SK-N-SH (cell line): ENCODE measurements around the gene ZG16B. TPM values are rescaled to one million over a fixed set of nuclear protein-coding genes. Genes with fewer than 3 reads are reported as not detected.

Source experiments
- CTCF ChIA-PET: fragments of 300-600, 350-600 bp; formaldehyde crosslinking; extraction: SDS; loops from one replicate; lab custom pipeline; 2021; lab: Yijun Ruan, JAX
- POLR2A ChIA-PET: fragments of 350-600 bp; sonication (Branson Sonifier 250); formaldehyde crosslinking; extraction: SDS; loops from one replicate; lab custom pipeline; 2020; ENCODE audit warnings: antibody characterized with exemption, inconsistent platforms; lab: Yijun Ruan, JAX
- DNase-seq: peaks from one replicate; pipeline ENCODE4 v3.0.0; 2012
- H2AFZ ChIP-seq: fragments of 200-600 bp; sonication (generic); 2 replicates; pipeline ENCODE4 v1.8.1; 2016; ENCODE audit warnings: antibody characterized with exemption, mild to moderate bottlenecking, low read depth
- H3F3A ChIP-seq: fragments of 200-600 bp; sonication (generic); replicated peaks from 2 replicates; pipeline ENCODE3; 2016; ENCODE audit warnings: antibody characterized with exemption, mild to moderate bottlenecking; ENCODE audit not compliant: insufficient read depth
- H3K27ac ChIP-seq, 2 experiments: fragments of 200-500 bp in 1 of 2; fragments of 200-600 bp in 1 of 2; sonication (Bioruptor generic) in 1 of 2; sonication (generic), shearing (Covaris generic) in 1 of 2; 2 replicates each; pipeline versions ENCODE4 v1.5.1 to v1.6.1; 2014 to 2016; ENCODE audit warnings: low read depth in 2 of 2, inconsistent platforms in 1 of 2, low read length in 1 of 2, mild to moderate bottlenecking in 1 of 2, mixed read lengths in 1 of 2
- H3K27me3 ChIP-seq: fragments of 200-600 bp; sonication (generic), shearing (Covaris generic); 2 replicates; pipeline ENCODE4 v1.6.1; 2016; ENCODE audit warnings: mixed run types; ENCODE audit not compliant: insufficient read depth
- H3K36me3 ChIP-seq, 2 experiments: fragments of 200-500 bp in 1 of 2; fragments of 200-600 bp in 1 of 2; sonication (Bioruptor generic) in 1 of 2; sonication (generic) in 1 of 2; replicated peaks in 1 of 2; 2 replicates each; pipeline versions ENCODE3 to v1.5.1; 2014 to 2016; ENCODE audit warnings: low read length in 1 of 2, mild to moderate bottlenecking in 1 of 2; ENCODE audit not compliant: insufficient read depth in 2 of 2, control insufficient read depth in 1 of 2
- H3K4me1 ChIP-seq, 2 experiments: fragments of 200-500 bp in 1 of 2; fragments of 200-600 bp in 1 of 2; sonication (Bioruptor generic) in 1 of 2; sonication (generic), shearing (Covaris generic) in 1 of 2; 2 replicates each; pipeline versions ENCODE4 v1.5.1 to v1.6.1; 2014 to 2016; ENCODE audit warnings: low read depth in 1 of 2, low read length in 1 of 2, mixed run types in 1 of 2; ENCODE audit not compliant: insufficient read depth in 2 of 2, control insufficient read depth in 1 of 2
- H3K4me2 ChIP-seq: fragments of 200-600 bp; sonication (generic), shearing (Covaris generic); 2 replicates; pipeline ENCODE4 v1.6.1; 2017; ENCODE audit warnings: mixed run types
- H3K4me3 ChIP-seq, 2 experiments: fragments of 200-500 bp in 1 of 2; fragments of 200-600 bp in 1 of 2; sonication (Bioruptor generic) in 1 of 2; sonication (generic), shearing (Covaris generic) in 1 of 2; 2 replicates each; pipeline versions ENCODE4 v1.5.1 to v1.8.1; 2014 to 2016; ENCODE audit warnings: low read depth in 2 of 2, inconsistent platforms in 1 of 2, low read length in 1 of 2, mild to moderate bottlenecking in 1 of 2, mixed read lengths in 1 of 2, moderate library complexity in 1 of 2
- H3K79me2 ChIP-seq: fragments of 200-600 bp; sonication (generic); 2 replicates; pipeline ENCODE4 v1.8.1; 2017; ENCODE audit warnings: mild to moderate bottlenecking; ENCODE audit not compliant: insufficient read depth
- H3K9ac ChIP-seq: fragments of 200-600 bp; sonication (generic); 2 replicates; pipeline ENCODE4 v1.6.1; 2017; ENCODE audit warnings: mixed run types
- H3K9me2 ChIP-seq: fragments of 200-600 bp; sonication (generic); 2 replicates; pipeline ENCODE4 v1.6.1; 2017; ENCODE audit warnings: mixed run types
- H3K9me3 ChIP-seq: fragments of 200-600 bp; sonication (generic); 2 replicates; pipeline ENCODE4 v1.6.1; 2017; ENCODE audit warnings: mixed run types, mild to moderate bottlenecking, moderate library complexity
- H4K20me1 ChIP-seq: fragments of 200-600 bp; sonication (generic); 2 replicates; pipeline ENCODE4 v1.6.1; 2017; ENCODE audit warnings: mild to moderate bottlenecking, mixed run types; ENCODE audit not compliant: insufficient read depth
- EP300 ChIP-seq, 2 experiments: IDR thresholded peaks; 2 replicates each; pipeline versions ENCODE4 v1.4.0 to v1.6.1; 2012; ENCODE audit warnings: borderline replicate concordance in 1 of 2, low read depth in 1 of 2, low read length in 1 of 2
- EZH2phosphoT487 ChIP-seq: fragments of 200-600 bp; sonication (generic); IDR thresholded peaks from 2 replicates; pipeline ENCODE4 v1.6.1; 2017; ENCODE audit warnings: low read depth, mixed run types, mild to moderate bottlenecking, antibody characterized with exemption, moderate library complexity, borderline replicate concordance
- FOSL2 ChIP-seq: IDR thresholded peaks from 2 replicates; pipeline ENCODE4 v1.4.0; 2012; ENCODE audit warnings: low read depth, mild to moderate bottlenecking, moderate library complexity, borderline replicate concordance
- GATA2 ChIP-seq: sonication (generic); formaldehyde crosslinking; IDR thresholded peaks from 2 replicates; pipeline ENCODE4 v1.5.0; 2020; ENCODE audit warnings: mild to moderate bottlenecking, missing genetic modification reagents
- JUND ChIP-seq: IDR thresholded peaks from 2 replicates; pipeline ENCODE4 v1.4.0; 2012
- MEF2A ChIP-seq: IDR thresholded peaks from 2 replicates; pipeline ENCODE4 v1.4.0; 2012; ENCODE audit warnings: low read depth, borderline replicate concordance
- NFIC ChIP-seq: IDR thresholded peaks from 2 replicates; pipeline ENCODE4 v1.4.0; 2012; ENCODE audit warnings: borderline replicate concordance
- NRF1 ChIP-seq: IDR thresholded peaks from 2 replicates; pipeline ENCODE4 v1.6.1; 2012; ENCODE audit warnings: low read depth, mild to moderate bottlenecking, low read length
- POLR2AphosphoS5 ChIP-seq: IDR thresholded peaks from 2 replicates; pipeline ENCODE4 v1.6.1; 2012; ENCODE audit warnings: low read depth, low read length
- RCOR1 ChIP-seq: fragments of 150-350 bp; IDR thresholded peaks from 2 replicates; pipeline ENCODE4 v1.6.1; 2017; ENCODE audit warnings: antibody characterized with exemption, low read length
- RFX5 ChIP-seq: IDR thresholded peaks from 2 replicates; pipeline ENCODE4 v1.6.1; 2012; ENCODE audit warnings: mild to moderate bottlenecking, improper control_type of control experiment, low read length
- SMC3 ChIP-seq: IDR thresholded peaks from 2 replicates; pipeline ENCODE4 v1.6.1; 2012; ENCODE audit warnings: low read depth, low read length, improper control_type of control experiment
- WGBS: methylation state at CpG from one replicate; pipeline ENCODE4 v1.1.6; 2017; ENCODE audit warnings: low lambda C conversion rate; 5-methylcytosine and 5-hydroxymethylcytosine counted together
- polyA plus RNA-seq, 3 experiments: library from polyadenylated mRNA; depleted of rRNA; stranded (reverse); fragments of >200 nt; gene quantifications; 2 replicates each; pipeline ENCODE4 v1.2.3, GENCODE V29; 2012
- TF ChIP-seq, protein P1 (sequence below): fragments of 200-600 bp; sonication (generic); IDR thresholded peaks from 2 replicates; pipeline ENCODE4 v1.6.1; 2017; ENCODE audit warnings: antibody characterized with exemption, mild to moderate bottlenecking, moderate library complexity
- TF ChIP-seq, protein P2 (sequence below): IDR thresholded peaks from 2 replicates; pipeline ENCODE4 v1.6.1; 2012; ENCODE audit warnings: mild to moderate bottlenecking, low read depth, low read length, moderate library complexity
- TF ChIP-seq, protein P3 (sequence below): IDR thresholded peaks from 2 replicates; pipeline ENCODE4; 2012
- TF ChIP-seq, protein P4 (sequence below): IDR thresholded peaks from 2 replicates; pipeline ENCODE4 v1.4.0; 2012; ENCODE audit warnings: low read depth, borderline replicate concordance

Gene ZG16B
- polyA plus RNA-seq, 1 of the 3 experiments (the other 2 are of a cell fraction): 0.26 TPM

DNA sequence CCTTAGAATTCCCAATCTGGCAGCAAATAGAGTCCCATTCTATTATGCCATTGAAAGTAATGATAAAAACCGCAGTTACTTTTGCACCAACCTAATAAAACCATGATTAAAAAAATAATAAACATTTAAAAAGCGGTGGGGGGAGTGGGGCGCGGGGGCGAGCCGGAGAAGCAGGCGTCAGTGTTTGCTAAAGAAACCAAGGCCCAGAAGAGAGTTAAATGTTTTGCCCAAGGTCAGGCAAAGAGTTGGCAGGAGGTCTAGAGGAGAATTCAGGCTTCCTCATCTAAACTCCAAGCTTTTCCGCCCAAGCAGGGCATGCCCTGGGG, 37.5 kb downstream of the ZG16B start:
- Histone ChIP-seq H3K27me3 (no peaks in the 10 kb centered on the region), H3K9me3 (no peaks in the 10 kb centered on the region), H3K9me2 (no peaks in the 10 kb centered on the region), H3K27ac (peak overlapping the region; percentile 90 to 95), H3K4me3 (peak overlapping the region; percentile 61 to 71), H4K20me1 (no peaks in the 10 kb centered on the region), H3K9ac (peak overlapping the region; percentile 87), H3F3A (peaks cover 11% of the 10 kb centered on the region), H3K4me1 (peaks cover 4 to 5% of the 10 kb centered on the region in 2 experiments; a peak in 3 of 4 replicates), H3K4me2 (peak overlapping the region; percentile 93), H3K36me3 (no peaks in the 10 kb centered on the region), H2AFZ (peak overlapping the region; percentile 100), H3K79me2 (no peaks in the 10 kb centered on the region)
- DNase-seq: no peak
- POLR2A ChIA-PET: interaction anchor here (0.6 to 2.0 kb wide), 9 partner anchors 14 to 185 kb away, joined by 3 to 23 read pairs (median 6); partner anchors contain the start of genes FLYWCH2 and KCTD5
- 55% methylated on average over 8 of the region's 8 CpGs for WGBS
- CTCF ChIA-PET: interaction anchor here (0.8 to 10.9 kb wide), 33 partner anchors 9 to 384 kb away, joined by 3 to 144 read pairs (median 7); partner anchors contain the start of genes FLYWCH1, FLYWCH2, PRSS22 and SRRM2
- TF ChIP-seq NFIC (no peak), RCOR1 (no peak)

DNA sequence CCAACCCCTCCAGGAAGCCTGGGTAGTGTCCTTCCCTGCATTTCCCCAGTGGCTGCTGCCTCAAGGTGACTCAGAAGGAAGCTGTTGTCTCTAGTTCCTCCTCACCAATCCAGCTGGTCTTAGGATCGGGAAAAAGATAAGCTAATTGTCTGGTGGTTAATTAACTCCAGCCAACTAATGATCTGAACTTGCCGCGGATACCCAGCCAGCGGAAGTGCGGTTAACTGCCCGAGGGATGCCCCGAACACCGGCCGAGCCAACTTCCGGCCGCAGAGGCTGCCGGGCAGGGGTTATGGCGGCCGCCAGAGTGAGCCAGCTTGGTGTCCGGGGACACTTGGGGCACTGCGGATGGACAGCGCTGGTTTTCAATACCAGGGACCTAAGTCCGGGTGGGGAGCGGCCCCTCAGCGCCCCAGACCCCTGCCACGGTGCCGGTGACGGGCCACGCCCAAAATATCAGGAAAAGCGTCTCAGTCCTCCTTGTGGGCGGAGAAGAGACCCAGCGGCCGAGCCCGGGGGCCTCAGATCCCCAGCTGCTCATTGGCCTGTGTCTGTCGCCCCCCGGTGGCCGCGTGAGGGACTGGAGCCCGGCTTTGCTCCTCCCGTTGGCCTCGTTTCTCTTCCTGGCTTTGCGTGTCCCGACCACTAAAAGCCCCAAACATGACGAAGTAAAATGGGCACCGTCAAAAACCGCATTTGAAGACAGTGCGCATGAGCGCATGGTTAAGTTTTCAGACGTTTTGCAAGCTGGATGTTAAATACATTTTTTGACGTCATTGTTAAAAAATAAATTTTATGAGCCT, 38.1 kb downstream of the ZG16B start:
- Histone ChIP-seq H3K9me3 (no peaks in the 10 kb centered on the region), H3K27me3 (no peaks in the 10 kb centered on the region), H3K36me3 (no peaks in the 10 kb centered on the region), H3K4me3 (peak overlapping the region; percentile 61 to 71), H3K27ac (peak overlapping the region; percentile 90 to 95), H3K4me1 (peaks cover 4 to 5% of the 10 kb centered on the region in 2 experiments; a peak in 3 of 4 replicates), H3K79me2 (no peaks in the 10 kb centered on the region), H2AFZ (peak overlapping the region; percentile 100), H3F3A (peaks cover 11% of the 10 kb centered on the region), H4K20me1 (no peaks in the 10 kb centered on the region), H3K9me2 (no peaks in the 10 kb centered on the region), H3K9ac (peak overlapping the region; percentile 87), H3K4me2 (peak overlapping the region; percentile 93)
- POLR2A ChIA-PET: interaction anchor here (0.6 to 2.0 kb wide), 10 partner anchors 15 to 186 kb away, joined by 3 to 23 read pairs (median 6); partner anchors contain the start of genes FLYWCH2, KCTD5 and ZG16B
- peak; percentile 98 for DNase-seq
- WGBS: under 1% methylated on average over 19 of the region's 45 CpGs
- CTCF ChIA-PET: interaction anchor here (0.6 to 10.9 kb wide), 51 partner anchors 9 to 385 kb away, joined by 3 to 144 read pairs (median 5); partner anchors contain the start of genes FLYWCH1, FLYWCH2, PRSS22 and PRSS41
- TF ChIP-seq EP300 (IDR thresholded peaks at IDR 0.05; ENCODE audit: borderline replicate concordance in 1 of 2, low read depth in 1 of 2, low read length in 1 of 2): peak in 1 of 2 experiments; percentile 11; a peak in 1 of 4 replicates
- TF ChIP-seq, protein P1, sequence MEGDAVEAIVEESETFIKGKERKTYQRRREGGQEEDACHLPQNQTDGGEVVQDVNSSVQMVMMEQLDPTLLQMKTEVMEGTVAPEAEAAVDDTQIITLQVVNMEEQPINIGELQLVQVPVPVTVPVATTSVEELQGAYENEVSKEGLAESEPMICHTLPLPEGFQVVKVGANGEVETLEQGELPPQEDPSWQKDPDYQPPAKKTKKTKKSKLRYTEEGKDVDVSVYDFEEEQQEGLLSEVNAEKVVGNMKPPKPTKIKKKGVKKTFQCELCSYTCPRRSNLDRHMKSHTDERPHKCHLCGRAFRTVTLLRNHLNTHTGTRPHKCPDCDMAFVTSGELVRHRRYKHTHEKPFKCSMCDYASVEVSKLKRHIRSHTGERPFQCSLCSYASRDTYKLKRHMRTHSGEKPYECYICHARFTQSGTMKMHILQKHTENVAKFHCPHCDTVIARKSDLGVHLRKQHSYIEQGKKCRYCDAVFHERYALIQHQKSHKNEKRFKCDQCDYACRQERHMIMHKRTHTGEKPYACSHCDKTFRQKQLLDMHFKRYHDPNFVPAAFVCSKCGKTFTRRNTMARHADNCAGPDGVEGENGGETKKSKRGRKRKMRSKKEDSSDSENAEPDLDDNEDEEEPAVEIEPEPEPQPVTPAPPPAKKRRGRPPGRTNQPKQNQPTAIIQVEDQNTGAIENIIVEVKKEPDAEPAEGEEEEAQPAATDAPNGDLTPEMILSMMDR: peak; percentile 94
- TF ChIP-seq EZH2phosphoT487: no peak
- no peak for TF ChIP-seq FOSL2
- TF ChIP-seq, protein P2, sequence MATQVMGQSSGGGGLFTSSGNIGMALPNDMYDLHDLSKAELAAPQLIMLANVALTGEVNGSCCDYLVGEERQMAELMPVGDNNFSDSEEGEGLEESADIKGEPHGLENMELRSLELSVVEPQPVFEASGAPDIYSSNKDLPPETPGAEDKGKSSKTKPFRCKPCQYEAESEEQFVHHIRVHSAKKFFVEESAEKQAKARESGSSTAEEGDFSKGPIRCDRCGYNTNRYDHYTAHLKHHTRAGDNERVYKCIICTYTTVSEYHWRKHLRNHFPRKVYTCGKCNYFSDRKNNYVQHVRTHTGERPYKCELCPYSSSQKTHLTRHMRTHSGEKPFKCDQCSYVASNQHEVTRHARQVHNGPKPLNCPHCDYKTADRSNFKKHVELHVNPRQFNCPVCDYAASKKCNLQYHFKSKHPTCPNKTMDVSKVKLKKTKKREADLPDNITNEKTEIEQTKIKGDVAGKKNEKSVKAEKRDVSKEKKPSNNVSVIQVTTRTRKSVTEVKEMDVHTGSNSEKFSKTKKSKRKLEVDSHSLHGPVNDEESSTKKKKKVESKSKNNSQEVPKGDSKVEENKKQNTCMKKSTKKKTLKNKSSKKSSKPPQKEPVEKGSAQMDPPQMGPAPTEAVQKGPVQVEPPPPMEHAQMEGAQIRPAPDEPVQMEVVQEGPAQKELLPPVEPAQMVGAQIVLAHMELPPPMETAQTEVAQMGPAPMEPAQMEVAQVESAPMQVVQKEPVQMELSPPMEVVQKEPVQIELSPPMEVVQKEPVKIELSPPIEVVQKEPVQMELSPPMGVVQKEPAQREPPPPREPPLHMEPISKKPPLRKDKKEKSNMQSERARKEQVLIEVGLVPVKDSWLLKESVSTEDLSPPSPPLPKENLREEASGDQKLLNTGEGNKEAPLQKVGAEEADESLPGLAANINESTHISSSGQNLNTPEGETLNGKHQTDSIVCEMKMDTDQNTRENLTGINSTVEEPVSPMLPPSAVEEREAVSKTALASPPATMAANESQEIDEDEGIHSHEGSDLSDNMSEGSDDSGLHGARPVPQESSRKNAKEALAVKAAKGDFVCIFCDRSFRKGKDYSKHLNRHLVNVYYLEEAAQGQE: no peak; the same call in 1 of the 2 replicates
- TF ChIP-seq RFX5: 0 out of 2 replicates have a peak, but pooled peaks have one; percentile 3
- TF ChIP-seq POLR2AphosphoS5: peak; percentile 94
- TF ChIP-seq, protein P3, sequence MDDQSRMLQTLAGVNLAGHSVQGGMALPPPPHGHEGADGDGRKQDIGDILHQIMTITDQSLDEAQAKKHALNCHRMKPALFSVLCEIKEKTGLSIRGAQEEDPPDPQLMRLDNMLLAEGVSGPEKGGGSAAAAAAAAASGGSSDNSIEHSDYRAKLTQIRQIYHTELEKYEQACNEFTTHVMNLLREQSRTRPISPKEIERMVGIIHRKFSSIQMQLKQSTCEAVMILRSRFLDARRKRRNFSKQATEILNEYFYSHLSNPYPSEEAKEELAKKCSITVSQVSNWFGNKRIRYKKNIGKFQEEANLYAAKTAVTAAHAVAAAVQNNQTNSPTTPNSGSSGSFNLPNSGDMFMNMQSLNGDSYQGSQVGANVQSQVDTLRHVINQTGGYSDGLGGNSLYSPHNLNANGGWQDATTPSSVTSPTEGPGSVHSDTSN: no peak
- TF ChIP-seq GATA2 (CRISPR knock-in tag): peak; percentile 48; the same call in 1 of the 2 replicates
- TF ChIP-seq NRF1: peak; percentile 44; the same call in 1 of the 2 replicates
- no peak for TF ChIP-seq MEF2A
- TF ChIP-seq NFIC: peak; percentile 36; the same call in 1 of the 2 replicates
- TF ChIP-seq, protein P4, sequence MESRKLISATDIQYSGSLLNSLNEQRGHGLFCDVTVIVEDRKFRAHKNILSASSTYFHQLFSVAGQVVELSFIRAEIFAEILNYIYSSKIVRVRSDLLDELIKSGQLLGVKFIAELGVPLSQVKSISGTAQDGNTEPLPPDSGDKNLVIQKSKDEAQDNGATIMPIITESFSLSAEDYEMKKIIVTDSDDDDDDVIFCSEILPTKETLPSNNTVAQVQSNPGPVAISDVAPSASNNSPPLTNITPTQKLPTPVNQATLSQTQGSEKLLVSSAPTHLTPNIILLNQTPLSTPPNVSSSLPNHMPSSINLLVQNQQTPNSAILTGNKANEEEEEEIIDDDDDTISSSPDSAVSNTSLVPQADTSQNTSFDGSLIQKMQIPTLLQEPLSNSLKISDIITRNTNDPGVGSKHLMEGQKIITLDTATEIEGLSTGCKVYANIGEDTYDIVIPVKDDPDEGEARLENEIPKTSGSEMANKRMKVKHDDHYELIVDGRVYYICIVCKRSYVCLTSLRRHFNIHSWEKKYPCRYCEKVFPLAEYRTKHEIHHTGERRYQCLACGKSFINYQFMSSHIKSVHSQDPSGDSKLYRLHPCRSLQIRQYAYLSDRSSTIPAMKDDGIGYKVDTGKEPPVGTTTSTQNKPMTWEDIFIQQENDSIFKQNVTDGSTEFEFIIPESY: no peak
- TF ChIP-seq JUND: no peak
- TF ChIP-seq SMC3: peak; percentile 86
